GM12891 (cell line): ENCODE results near the gene PRMT3.
"Not testable (repeated sequence)": the region's sequence is repeated elsewhere in the genome, so short reads cannot be mapped to it uniquely, and the experiment has no call there.

Experiments used
- PAX5 ChIP-seq: IDR thresholded peaks from 2 replicates; pipeline ENCODE4 v1.6.1; 2011; ENCODE audit warnings: low read length, moderate library complexity, mild to moderate bottlenecking; ENCODE audit not compliant: insufficient read depth, severe bottlenecking
- POLR2A ChIP-seq: IDR thresholded peaks from 2 replicates; pipeline ENCODE4 v1.6.1; 2011; ENCODE audit warnings: low read depth, low read length, control low read depth
- POLR2AphosphoS5 ChIP-seq: IDR thresholded peaks from 2 replicates; pipeline ENCODE4 v1.6.1; 2011; ENCODE audit warnings: low read depth, low read length, control low read depth
- POU2F2 ChIP-seq: IDR thresholded peaks from 2 replicates; pipeline ENCODE4 v1.6.1; 2011; ENCODE audit warnings: low read depth, mild to moderate bottlenecking, control low read depth, low read length, moderate library complexity
- SPI1 ChIP-seq: IDR thresholded peaks from 2 replicates; pipeline ENCODE4 v1.6.1; 2011; ENCODE audit warnings: low read depth, low read length, control low read depth
- TAF1 ChIP-seq: IDR thresholded peaks from 2 replicates; pipeline ENCODE4 v1.6.1; 2011; ENCODE audit warnings: low read depth, low read length, control low read depth

DNA sequence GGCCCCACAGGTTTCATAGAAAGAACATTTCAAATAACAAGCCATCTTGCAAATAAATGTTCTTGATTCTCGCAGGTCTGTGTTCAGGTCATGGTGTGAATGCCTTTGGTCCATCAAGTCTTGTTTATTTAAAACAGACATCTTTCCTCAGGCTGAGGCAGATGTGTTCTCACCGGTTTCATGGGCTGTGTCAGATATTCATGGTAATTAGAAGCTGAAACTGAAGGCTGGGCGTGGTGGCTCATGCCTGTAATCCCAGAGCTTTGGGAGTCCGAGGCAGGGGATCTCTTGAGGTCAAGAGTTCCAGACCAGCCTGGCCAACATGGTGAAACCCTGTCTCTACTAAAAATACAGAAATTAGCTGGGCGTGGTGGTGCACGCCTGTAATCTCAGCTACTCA lies 22.1 kb upstream of the PRMT3 start:
- not testable (repeated sequence) for TF ChIP-seq POLR2A, POLR2AphosphoS5, SPI1, TAF1, PAX5, POU2F2
